Activated CD8-positive, alpha-beta T cell treated with anti-CD3 and anti-CD28 coated beads for 36 hours (primary cell): ENCODE measurements around the gene PSAPL1. TPM values are rescaled to one million over a fixed set of nuclear protein-coding genes. Genes with fewer than 3 reads are reported as not detected.

Experiments used
- ATAC-seq: fragments of 200-7000 bp; cut with Tn5 transposase; one replicate; pipeline ENCODE4 v1.10.0; 2021; ENCODE audit warnings: mild to moderate bottlenecking, moderate library complexity
- CTCF ChIA-PET: fragments of 350-600 bp; sonication (Branson Sonifier 250); formaldehyde crosslinking; loops from one replicate; lab custom pipeline; 2021; ENCODE audit warnings: antibody characterized with exemption; lab: Charles Lee
- POLR2A ChIA-PET: fragments of 350-600 bp; sonication (Branson Sonifier 250); formaldehyde crosslinking; loops from one replicate; lab custom pipeline; 2021; ENCODE audit warnings: antibody characterized with exemption; lab: Charles Lee
- DNase-seq: peaks from one replicate; pipeline ENCODE4 v3.0.0-alpha.2; 2020
- H3K27ac Mint-ChIP-seq: one replicate; pipeline ENCODE4 v1.8.0; 2021; ENCODE audit warnings: mild to moderate bottlenecking, mixed read lengths
- H3K27me3 Mint-ChIP-seq: one replicate; pipeline ENCODE4 v1.8.0; 2021; ENCODE audit warnings: mixed read lengths
- H3K36me3 Mint-ChIP-seq: one replicate; pipeline ENCODE4 v1.8.0; 2021; ENCODE audit warnings: low read depth, mixed read lengths
- H3K4me1 Mint-ChIP-seq: one replicate; pipeline ENCODE4 v1.8.0; 2021; ENCODE audit warnings: low read depth, mixed read lengths
- H3K4me3 Mint-ChIP-seq: one replicate; pipeline ENCODE4 v1.8.0; 2021; ENCODE audit warnings: mild to moderate bottlenecking, moderate library complexity, mixed read lengths
- H3K9me3 Mint-ChIP-seq: one replicate; pipeline ENCODE4 v1.8.0; 2021; ENCODE audit warnings: mixed read lengths
- CTCF ChIP-seq: fragments of 200-600 bp; IDR thresholded peaks from one replicate; pipeline ENCODE4 v1.8.0; 2022; ENCODE audit warnings: antibody characterized with exemption, mild to moderate bottlenecking
- intact Hi-C: fragments of 100-400 bp; cut with micrococcal nuclease; formaldehyde crosslinking; loops from one replicate; pipeline ENCODE4 v1.10.0; 2022
- total RNA-seq, 2 experiments: library from RNA; stranded (reverse); gene quantifications; one replicate each; pipeline ENCODE4 v1.2.3, GENCODE V29; 2021

PSAPL1 gene
- total RNA-seq, 2 experiments from 2014 or later = not detected

- TF ChIP-seq CTCF = no peak
- Mint-ChIP-seq H3K27me3 (peaks cover 6% of the 10 kb centered on the region), H3K9me3 (no peaks in the 10 kb centered on the region), H3K4me1 (no peaks in the 10 kb centered on the region), H3K36me3 (no peaks in the 10 kb centered on the region), H3K4me3 (no peak overlapping the region), H3K27ac (no peak overlapping the region)
- ChIA-PET POLR2A (no interaction called here), CTCF (no interaction called here)
- DNase-seq (no peak), ATAC-seq (no peak)
- intact Hi-C loops = no loop called here
Observed at GRCh38 chr4:7470522-7471128, 35.9 kb upstream of the PSAPL1 start.

GRCh38 chr4:7470111-7470510 is 35.4 kb upstream of the PSAPL1 start:
- ChIA-PET CTCF (no interaction called here), POLR2A (no interaction called here)
- Mint-ChIP-seq H3K9me3 (no peaks in the 10 kb centered on the region), H3K27me3 (peaks cover 6% of the 10 kb centered on the region), H3K36me3 (no peaks in the 10 kb centered on the region), H3K4me1 (no peaks in the 10 kb centered on the region), H3K4me3 (no peak overlapping the region), H3K27ac (no peak overlapping the region)
- no peak for ATAC-seq
- TF ChIP-seq CTCF = no peak
- no peak for DNase-seq
- intact Hi-C loops = no loop called here

- intact Hi-C loops = no loop called here
- ChIA-PET POLR2A (no interaction called here), CTCF (no interaction called here)
- Mint-ChIP-seq H3K27me3 (peaks cover 6% of the 10 kb centered on the region), H3K9me3 (no peaks in the 10 kb centered on the region), H3K27ac (no peak overlapping the region), H3K4me3 (no peak overlapping the region), H3K36me3 (no peaks in the 10 kb centered on the region), H3K4me1 (no peaks in the 10 kb centered on the region)
- ATAC-seq (no peak), DNase-seq (no peak)
- TF ChIP-seq CTCF = no peak
Observed at GRCh38 chr4:7469023-7469422, 34.3 kb upstream of the PSAPL1 start.

GRCh38 chr4:7467471-7467870 is 32.7 kb upstream of the PSAPL1 start:
- DNase-seq (no peak), ATAC-seq (no peak)
- Mint-ChIP-seq H3K27ac (no peak overlapping the region), H3K9me3 (no peaks in the 10 kb centered on the region), H3K4me1 (no peaks in the 10 kb centered on the region), H3K4me3 (no peak overlapping the region), H3K36me3 (no peaks in the 10 kb centered on the region), H3K27me3 (peaks cover 6% of the 10 kb centered on the region)
- TF ChIP-seq CTCF = no peak
- intact Hi-C loops = no loop called here
- ChIA-PET CTCF (no interaction called here), POLR2A (no interaction called here)

GRCh38 chr4:7466904-7467303 is 32.2 kb upstream of the PSAPL1 start:
- Mint-ChIP-seq H3K4me1 (no peaks in the 10 kb centered on the region), H3K27ac (no peak overlapping the region), H3K9me3 (no peaks in the 10 kb centered on the region), H3K36me3 (no peaks in the 10 kb centered on the region), H3K4me3 (no peak overlapping the region), H3K27me3 (peaks cover under 1% of the 10 kb centered on the region)
- CTCF ChIA-PET = no interaction called here
- POLR2A ChIA-PET = no interaction called here
- no peak for TF ChIP-seq CTCF
- intact Hi-C loops = no loop called here
- ATAC-seq (no peak), DNase-seq (no peak)
